Measurements from ENCODE around the gene ELP2. TPM values are rescaled to one million over a fixed set of nuclear protein-coding genes. Genes with fewer than 3 reads are reported as not detected.

Gene ELP2
- total and polyA plus RNA-seq, 4 donors = 27.3 to 78.1 (median 50.9) TPM

GRCh38 chr18:36143391-36143790 lies 13.7 kb downstream of the ELP2 start:
- H3K27me3 ChIP-seq (ENCODE audit: control insufficient read depth in 4 of 4, insufficient read depth in 4 of 4, low read length in 3 of 4) = no peaks in the 10 kb centered on the region
- over 99% methylated on average over 2 of the region's 2 CpGs for WGBS
- H3K9me3 ChIP-seq (ENCODE audit: control insufficient read depth in 4 of 4, low read length in 3 of 4) = no peaks in the 10 kb centered on the region
- no peak overlapping the region for H3K27ac ChIP-seq (ENCODE audit: low read depth in 1 of 2, low read length in 2 of 2)
- no peak overlapping the region for H3K4me3 ChIP-seq (ENCODE audit: low read depth in 1 of 3, low read length in 3 of 3)
- DNase-seq (ENCODE audit: low spot score) = no peak
- no peak for TF ChIP-seq HNF4G (IDR thresholded peaks at IDR 0.05)
- TF ChIP-seq GABPA (IDR thresholded peaks at IDR 0.05 in 1 of 2, conservative IDR thresholded peaks at IDR 0.05 in 1 of 2) = no peak
- TF ChIP-seq, protein P1, sequence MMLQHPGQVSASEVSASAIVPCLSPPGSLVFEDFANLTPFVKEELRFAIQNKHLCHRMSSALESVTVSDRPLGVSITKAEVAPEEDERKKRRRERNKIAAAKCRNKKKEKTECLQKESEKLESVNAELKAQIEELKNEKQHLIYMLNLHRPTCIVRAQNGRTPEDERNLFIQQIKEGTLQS (IDR thresholded peaks at IDR 0.05) = no peak
- TF ChIP-seq SP1 (IDR thresholded peaks at IDR 0.05) = no peak
- TF ChIP-seq TAF1 (conservative IDR thresholded peaks at IDR 0.05) = no peak
- TF ChIP-seq HNF4A (conservative IDR thresholded peaks at IDR 0.05) = no peak
- TF ChIP-seq JUND (IDR thresholded peaks at IDR 0.05) = no peak
- TF ChIP-seq YY1 (IDR thresholded peaks at IDR 0.05) = no peak
- TF ChIP-seq RAD21 (IDR thresholded peaks at IDR 0.05) = no peak
- TF ChIP-seq, protein P2, sequence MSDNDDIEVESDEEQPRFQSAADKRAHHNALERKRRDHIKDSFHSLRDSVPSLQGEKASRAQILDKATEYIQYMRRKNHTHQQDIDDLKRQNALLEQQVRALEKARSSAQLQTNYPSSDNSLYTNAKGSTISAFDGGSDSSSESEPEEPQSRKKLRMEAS (IDR thresholded peaks at IDR 0.05) = no peak
- TF ChIP-seq REST (IDR thresholded peaks at IDR 0.05) = no peak
- peaks cover 20 to 78% (median 63%) of the 10 kb centered on the region in 4 donors for H3K36me3 ChIP-seq (ENCODE audit: control insufficient read depth in 4 of 4, insufficient read depth in 3 of 4, low read depth in 1 of 4, low read length in 3 of 4)
- no peak overlapping the region for H3K9ac ChIP-seq (ENCODE audit: low read depth in 1 of 2, low read length in 2 of 2)
- peaks cover 0 to 2% (median 0%) of the 10 kb centered on the region in 4 donors for H3K4me1 ChIP-seq (ENCODE audit: control insufficient read depth in 4 of 4, insufficient read depth in 4 of 4, low read length in 3 of 4)

DNA sequence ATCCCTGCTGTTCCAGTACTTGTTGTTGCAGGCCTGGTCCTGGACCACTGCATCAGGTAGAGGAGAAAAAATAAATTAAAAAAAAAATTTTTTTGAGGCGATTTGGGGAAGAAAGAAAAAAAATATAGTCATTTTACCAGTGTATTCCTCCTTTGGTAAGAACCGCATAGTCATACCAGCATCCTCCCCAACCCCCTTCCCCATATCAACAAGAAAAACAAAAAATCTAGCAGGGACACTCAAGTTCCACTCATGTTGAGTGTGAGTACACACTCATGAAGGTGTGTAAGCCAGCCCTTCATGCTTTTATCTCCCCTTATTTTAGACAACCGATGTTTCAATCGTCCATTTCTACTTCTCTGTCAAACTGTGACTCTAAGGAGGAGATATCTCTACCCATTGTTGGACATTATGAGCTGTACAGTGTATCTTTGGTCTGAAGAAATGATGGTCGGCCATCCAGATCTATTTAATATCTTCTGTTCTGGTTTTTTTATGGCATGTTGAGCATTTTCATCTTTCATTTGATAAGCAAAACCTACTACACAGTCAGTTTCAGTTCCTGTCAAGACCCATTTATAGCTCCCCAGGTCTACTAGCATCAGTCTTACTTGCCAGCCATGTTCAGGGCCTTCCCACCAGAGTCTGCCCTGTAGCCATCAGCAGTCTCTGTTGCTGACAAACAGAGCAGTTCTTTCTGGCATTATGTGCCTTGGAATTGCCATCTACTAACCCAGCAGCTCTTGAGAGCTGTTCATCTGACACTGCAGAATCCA lies 20.0 kb downstream of the ELP2 start:
- no peak overlapping the region for H3K4me3 ChIP-seq (ENCODE audit: low read depth in 1 of 3, low read length in 3 of 3)
- H3K27ac ChIP-seq (ENCODE audit: low read depth in 1 of 2, low read length in 2 of 2) = no peak overlapping the region
- peaks cover 14 to 59% (median 39%) of the 10 kb centered on the region in 4 donors for H3K36me3 ChIP-seq (ENCODE audit: control insufficient read depth in 4 of 4, insufficient read depth in 3 of 4, low read depth in 1 of 4, low read length in 3 of 4)

More for the DNA sequence above, 20.0 kb downstream of the ELP2 start:
- H3K9ac ChIP-seq (ENCODE audit: low read depth in 1 of 2, low read length in 2 of 2) = no peak overlapping the region
- H3K4me1 ChIP-seq (ENCODE audit: control insufficient read depth in 4 of 4, insufficient read depth in 4 of 4, low read length in 3 of 4) = peaks cover 4 to 18% (median 12%) of the 10 kb centered on the region in 4 donors
- no peak for TF ChIP-seq HNF4G (IDR thresholded peaks at IDR 0.05)
- TF ChIP-seq RAD21 (IDR thresholded peaks at IDR 0.05) = no peak
- TF ChIP-seq GABPA (IDR thresholded peaks at IDR 0.05 in 1 of 2, conservative IDR thresholded peaks at IDR 0.05 in 1 of 2) = no peak
- TF ChIP-seq HNF4A (conservative IDR thresholded peaks at IDR 0.05) = no peak
- TF ChIP-seq, protein P3, sequence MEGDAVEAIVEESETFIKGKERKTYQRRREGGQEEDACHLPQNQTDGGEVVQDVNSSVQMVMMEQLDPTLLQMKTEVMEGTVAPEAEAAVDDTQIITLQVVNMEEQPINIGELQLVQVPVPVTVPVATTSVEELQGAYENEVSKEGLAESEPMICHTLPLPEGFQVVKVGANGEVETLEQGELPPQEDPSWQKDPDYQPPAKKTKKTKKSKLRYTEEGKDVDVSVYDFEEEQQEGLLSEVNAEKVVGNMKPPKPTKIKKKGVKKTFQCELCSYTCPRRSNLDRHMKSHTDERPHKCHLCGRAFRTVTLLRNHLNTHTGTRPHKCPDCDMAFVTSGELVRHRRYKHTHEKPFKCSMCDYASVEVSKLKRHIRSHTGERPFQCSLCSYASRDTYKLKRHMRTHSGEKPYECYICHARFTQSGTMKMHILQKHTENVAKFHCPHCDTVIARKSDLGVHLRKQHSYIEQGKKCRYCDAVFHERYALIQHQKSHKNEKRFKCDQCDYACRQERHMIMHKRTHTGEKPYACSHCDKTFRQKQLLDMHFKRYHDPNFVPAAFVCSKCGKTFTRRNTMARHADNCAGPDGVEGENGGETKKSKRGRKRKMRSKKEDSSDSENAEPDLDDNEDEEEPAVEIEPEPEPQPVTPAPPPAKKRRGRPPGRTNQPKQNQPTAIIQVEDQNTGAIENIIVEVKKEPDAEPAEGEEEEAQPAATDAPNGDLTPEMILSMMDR (IDR thresholded peaks at IDR 0.05; ENCODE audit: low read depth, low read length, missing input control) = no peak
- TF ChIP-seq RXRA (IDR thresholded peaks at IDR 0.05) = no peak
- no peak for TF ChIP-seq TAF1 (conservative IDR thresholded peaks at IDR 0.05)
- TF ChIP-seq REST (IDR thresholded peaks at IDR 0.05) = no peak
- TF ChIP-seq, protein P2 (IDR thresholded peaks at IDR 0.05) = no peak
- TF ChIP-seq NR2F2 (IDR thresholded peaks at IDR 0.05) = no peak
- no peak for TF ChIP-seq EGR1 (IDR thresholded peaks at IDR 0.05; ENCODE audit: low read depth in 2 of 2)
- TF ChIP-seq JUND (IDR thresholded peaks at IDR 0.05) = no peak
- H3K9me3 ChIP-seq (ENCODE audit: control insufficient read depth in 4 of 4, low read length in 3 of 4) = no peaks in the 10 kb centered on the region
- DNase-seq (ENCODE audit: low spot score) = no peak
- no peaks in the 10 kb centered on the region for H3K27me3 ChIP-seq (ENCODE audit: control insufficient read depth in 4 of 4, insufficient read depth in 4 of 4, low read length in 3 of 4)
- 94% methylated on average over 5 of the region's 5 CpGs for WGBS

All from liver (tissue), 9 donors.